Ammon's horn (tissue), 1 donor: ENCODE data around the gene LRRC14B.

Experiments
- DNase-seq: peaks from one replicate; pipeline ENCODE4 v3.0.0-alpha.2; 2016; ENCODE audit warnings: low spot score

LRRC14B gene

GRCh38 chr5:191036-191948 lies at the start of gene LRRC14B:
LRRC14B (plus strand) TSS chr5:191495; CDS start chr5:191539, 44 bp downstream.
- DNase-seq = peak; percentile 67

GRCh38 chr5:141761-142160 lies 49.5 kb upstream of the LRRC14B start:
- DNase-seq = no peak

- DNase-seq = no peak
Measured at GRCh38 chr5:142246-142810, 49.0 kb upstream of the LRRC14B start.

- DNase-seq = no peak
Measured at GRCh38 chr5:143041-143440, 48.3 kb upstream of the LRRC14B start.

GRCh38 chr5:144941-145340 lies 46.4 kb upstream of the LRRC14B start:
- DNase-seq = no peak

GRCh38 chr5:145585-146323 lies 45.5 kb upstream of the LRRC14B start:
- DNase-seq = no peak

GRCh38 chr5:147751-148150 lies 43.5 kb upstream of the LRRC14B start:
- DNase-seq = no peak

GRCh38 chr5:149745-150485 lies 41.4 kb upstream of the LRRC14B start:
- DNase-seq = no peak

GRCh38 chr5:150746-151145 lies 40.5 kb upstream of the LRRC14B start:
- peak; percentile 42 for DNase-seq

- no peak for DNase-seq
Measured at GRCh38 chr5:152077-152476, 39.2 kb upstream of the LRRC14B start.

- DNase-seq = no peak
Measured at GRCh38 chr5:153256-153655, 38.0 kb upstream of the LRRC14B start.

GRCh38 chr5:154236-154635 lies 37.1 kb upstream of the LRRC14B start:
- no peak for DNase-seq

- no peak for DNase-seq
Measured at GRCh38 chr5:154826-155225, 36.5 kb upstream of the LRRC14B start.

GRCh38 chr5:155651-156410 lies 35.5 kb upstream of the LRRC14B start:
- DNase-seq = no peak

GRCh38 chr5:156411-157072 lies 34.8 kb upstream of the LRRC14B start:
- no peak for DNase-seq

GRCh38 chr5:157126-157715 lies 34.1 kb upstream of the LRRC14B start:
- DNase-seq = no peak

- DNase-seq = no peak
Measured at GRCh38 chr5:157801-158200, 33.5 kb upstream of the LRRC14B start.

- no peak for DNase-seq
Measured at GRCh38 chr5:158807-159447, 32.4 kb upstream of the LRRC14B start.

GRCh38 chr5:159448-160172 lies 31.7 kb upstream of the LRRC14B start:
- DNase-seq = no peak
